Sigmoid colon (tissue), 7 donors: Measurements from ENCODE around the gene MEFV. TPM values are rescaled to one million over a fixed set of nuclear protein-coding genes. Genes with fewer than 3 reads are reported as not detected.
"Not testable (repeated sequence)": the region's sequence is repeated elsewhere in the genome, so short reads cannot be mapped to it uniquely, and the experiment has no call there.

Source experiments
- DNase-seq: peaks from one replicate; pipeline ENCODE4 v3.0.0-alpha.2; 2019
- H3K27ac ChIP-seq, 4 donors: fragments of 200-600 bp; sonication (generic); one replicate each; pipeline ENCODE4 v1.5.1; 2016 to 2019; ENCODE audit warnings: mild to moderate bottlenecking in 1 of 4
- H3K27me3 ChIP-seq, 3 donors: fragments of 200-600 bp; sonication (generic); one replicate each; pipeline ENCODE4 v1.5.1; 2019; ENCODE audit warnings: mild to moderate bottlenecking in 1 of 3
- H3K36me3 ChIP-seq, 4 donors: fragments of 200-600 bp; sonication (generic); one replicate each; pipeline ENCODE4 v1.5.1; 2016 to 2019
- H3K4me1 ChIP-seq, 4 donors: fragments of 200-600 bp; sonication (generic); one replicate each; pipeline ENCODE4 v1.5.1; 2017 to 2019
- H3K4me3 ChIP-seq, 4 donors: fragments of 200-600 bp; sonication (generic); one replicate each; pipeline ENCODE4 v1.5.1; 2017 to 2019; ENCODE audit warnings: mild to moderate bottlenecking in 2 of 4, moderate library complexity in 1 of 4
- H3K9me3 ChIP-seq, 4 donors: fragments of 200-600 bp in 3 of 4; sonication (generic) in 3 of 4; one replicate each; pipeline versions ENCODE4 v1.5.1 to v1.6.1; 2013 to 2019
- EP300 ChIP-seq, 4 donors: sonication (generic); formaldehyde crosslinking; IDR thresholded peaks; one replicate each; pipeline ENCODE4 v1.6.1; 2017; ENCODE audit warnings: antibody characterized with exemption in 4 of 4
- POLR2A ChIP-seq, 2 donors: fragments of 450-650 bp; IDR thresholded peaks; one replicate each; pipeline ENCODE4 v1.6.1; 2016; ENCODE audit warnings: antibody characterized with exemption in 2 of 2, mild to moderate bottlenecking in 2 of 2, moderate library complexity in 2 of 2
- POLR2AphosphoS5 ChIP-seq, 4 donors: sonication (generic); formaldehyde crosslinking; IDR thresholded peaks; one replicate each; pipeline ENCODE4 v1.6.1; 2017; ENCODE audit warnings: antibody characterized with exemption in 4 of 4
- WGBS, 2 donors: extraction: QIAGEN DNeasy Blood & Tissue Kit; methylation state at CpG; one replicate each; pipeline ENCODE4 v1.1.7; 2013; 5-methylcytosine and 5-hydroxymethylcytosine counted together
- intact Hi-C: fragments of 100-400 bp; cut with DNase I; formaldehyde crosslinking; loops from one replicate; pipeline ENCODE4 v1.15.1; 2023
- polyA plus RNA-seq, 3 donors: library from polyadenylated mRNA; stranded (reverse); fragments of 200-250 nt; gene quantifications; one replicate each; pipeline ENCODE4 v1.2.3, GENCODE V29; 2013
- total RNA-seq, 4 donors: library from RNA; depleted of rRNA; stranded (reverse); fragments of >200 nt; gene quantifications; one replicate each; pipeline ENCODE4 v1.1.0, GENCODE V29; 2016
- TF ChIP-seq, protein P1 (sequence below), 4 experiments: fragments of 450-650 bp in 3 of 4; fragments of 200-600 bp in 1 of 4; IDR thresholded peaks; one replicate each; pipeline ENCODE4 v1.5.1; 2016 to 2019; ENCODE audit warnings: antibody characterized with exemption in 4 of 4, mild to moderate bottlenecking in 3 of 4, moderate library complexity in 2 of 4
- donor health status: healthy with polysubstance abuse.
- donor health status: Bipolar disorder and iron deficiency.
- donor health status: healthy.

MEFV gene
- total and polyA plus RNA-seq, 7 donors, result 0.60 to 2.9 (median 1.2) TPM

DNA sequence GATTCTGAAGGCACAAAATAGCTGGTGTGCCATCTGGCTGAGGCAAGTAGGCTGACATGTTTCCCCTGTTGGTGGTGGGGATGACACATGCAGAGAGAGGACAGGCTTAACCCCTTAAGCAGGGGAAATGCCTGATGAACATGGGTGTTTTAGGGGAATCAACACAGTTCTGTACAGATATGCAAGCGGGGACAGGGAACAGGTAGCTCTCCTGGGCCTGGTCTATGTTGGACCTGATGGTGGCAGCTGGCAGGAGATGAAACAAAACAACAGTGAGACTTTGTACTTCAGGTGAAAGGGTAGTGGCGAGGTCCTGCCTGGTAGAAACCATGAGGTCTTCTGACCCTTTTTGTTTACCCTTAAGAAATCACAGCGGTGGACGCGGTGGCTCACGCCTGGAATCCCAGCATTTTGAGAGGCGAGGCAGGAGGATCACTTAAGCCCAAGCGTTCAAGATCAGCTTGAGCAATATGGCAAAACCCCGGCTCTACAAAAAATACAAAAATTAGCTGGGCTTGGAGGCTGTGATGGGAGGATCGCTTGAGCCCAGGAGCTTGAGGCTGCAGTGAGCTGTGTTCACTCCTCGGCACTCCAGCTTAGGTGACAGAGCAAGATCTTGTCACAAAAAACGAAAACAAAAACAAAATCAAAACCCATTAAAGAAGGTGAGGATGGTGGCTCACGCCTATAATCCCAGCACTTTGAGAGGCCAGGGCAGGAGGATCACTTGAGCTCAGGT, 57.9 kb downstream of the MEFV start:
- Histone ChIP-seq H3K4me1 (no peaks in the 10 kb centered on the region), H3K9me3 (no peaks in the 10 kb centered on the region), H3K4me3 (no peak overlapping the region), H3K36me3 (no peaks in the 10 kb centered on the region), H3K27ac (no peak overlapping the region), H3K27me3 (peaks cover 14 to 46% (median 21%) of the 10 kb centered on the region in 3 donors)
- no peak for DNase-seq
- intact Hi-C loops, result no loop called here
- 51 to 74% methylated on average over 13 of the region's 13 CpGs for WGBS, 2 donors
- TF ChIP-seq POLR2AphosphoS5 (IDR thresholded peaks at IDR 0.05), result no peak
- no peak for TF ChIP-seq EP300 (IDR thresholded peaks at IDR 0.05)
- TF ChIP-seq POLR2A (IDR thresholded peaks at IDR 0.05), result no peak
- TF ChIP-seq, protein P1, sequence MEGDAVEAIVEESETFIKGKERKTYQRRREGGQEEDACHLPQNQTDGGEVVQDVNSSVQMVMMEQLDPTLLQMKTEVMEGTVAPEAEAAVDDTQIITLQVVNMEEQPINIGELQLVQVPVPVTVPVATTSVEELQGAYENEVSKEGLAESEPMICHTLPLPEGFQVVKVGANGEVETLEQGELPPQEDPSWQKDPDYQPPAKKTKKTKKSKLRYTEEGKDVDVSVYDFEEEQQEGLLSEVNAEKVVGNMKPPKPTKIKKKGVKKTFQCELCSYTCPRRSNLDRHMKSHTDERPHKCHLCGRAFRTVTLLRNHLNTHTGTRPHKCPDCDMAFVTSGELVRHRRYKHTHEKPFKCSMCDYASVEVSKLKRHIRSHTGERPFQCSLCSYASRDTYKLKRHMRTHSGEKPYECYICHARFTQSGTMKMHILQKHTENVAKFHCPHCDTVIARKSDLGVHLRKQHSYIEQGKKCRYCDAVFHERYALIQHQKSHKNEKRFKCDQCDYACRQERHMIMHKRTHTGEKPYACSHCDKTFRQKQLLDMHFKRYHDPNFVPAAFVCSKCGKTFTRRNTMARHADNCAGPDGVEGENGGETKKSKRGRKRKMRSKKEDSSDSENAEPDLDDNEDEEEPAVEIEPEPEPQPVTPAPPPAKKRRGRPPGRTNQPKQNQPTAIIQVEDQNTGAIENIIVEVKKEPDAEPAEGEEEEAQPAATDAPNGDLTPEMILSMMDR (IDR thresholded peaks at IDR 0.05), result no peak

DNA sequence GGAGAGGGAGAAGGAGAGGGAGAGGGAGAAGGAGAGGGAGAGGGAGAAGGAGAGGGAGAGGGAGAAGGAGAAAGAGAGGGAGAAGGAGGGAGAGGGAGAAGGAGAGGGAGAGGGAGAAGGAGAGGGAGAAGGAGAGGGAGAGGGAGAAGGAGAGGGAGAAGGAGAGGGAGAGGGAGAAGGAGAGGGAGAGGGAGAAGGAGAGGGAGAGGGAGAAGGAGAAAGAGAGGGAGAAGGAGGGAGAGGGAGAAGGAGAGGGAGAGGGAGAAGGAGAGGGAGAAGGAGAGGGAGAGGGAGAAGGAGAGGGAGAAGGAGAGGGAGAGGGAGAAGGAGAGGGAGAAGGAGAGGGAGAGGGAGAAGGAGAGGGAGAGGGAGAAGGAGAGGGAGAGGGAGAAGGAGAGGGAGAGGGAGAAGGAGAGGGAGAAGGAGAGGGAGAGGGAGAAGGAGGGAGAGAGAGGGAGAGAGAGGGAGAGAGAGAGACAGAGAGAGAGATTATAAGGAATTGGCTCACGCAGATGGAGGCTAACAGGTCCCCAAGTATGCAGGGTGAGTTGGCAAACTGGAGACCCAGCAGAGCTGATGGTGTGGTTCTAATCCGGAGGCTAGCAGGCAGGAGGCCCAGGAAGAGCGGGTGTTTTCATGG, 58.6 kb downstream of the MEFV start:
- DNase-seq, intact Hi-C loops, H3K4me3 ChIP-seq, H3K36me3 ChIP-seq, H3K9me3 ChIP-seq, H3K27ac ChIP-seq, H3K4me1 ChIP-seq: not testable (repeated sequence)
- peaks cover 20 to 53% (median 28%) of the 10 kb centered on the region in 3 donors for H3K27me3 ChIP-seq
- WGBS, 2 donors, result 64 to 81% methylated on average over 3 of the region's 3 CpGs

DNA sequence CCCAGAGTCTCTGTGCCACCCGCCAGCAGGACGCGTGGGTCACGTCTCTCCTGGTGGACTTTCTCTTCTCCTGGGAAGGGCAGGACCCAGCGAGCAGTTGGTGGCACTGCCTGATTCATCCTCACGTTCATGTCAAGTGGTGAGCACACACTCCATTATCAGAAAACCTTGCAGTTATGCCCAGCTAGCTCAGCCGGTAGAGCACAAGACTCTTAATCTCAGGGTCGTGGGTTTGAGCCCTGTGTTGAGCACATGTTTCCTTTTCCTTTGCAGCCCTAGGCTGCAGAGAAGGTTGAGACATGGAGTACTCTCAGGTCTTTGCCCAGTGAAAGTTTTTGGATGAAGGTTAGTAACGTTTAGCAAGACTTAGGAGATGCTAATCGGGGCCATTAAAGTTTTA, 60.5 kb downstream of the MEFV start:
- Histone ChIP-seq H3K9me3 (no peaks in the 10 kb centered on the region), H3K4me3 (no peak overlapping the region), H3K27ac (no peak overlapping the region), H3K4me1 (peaks cover 0 to 2% (median 0%) of the 10 kb centered on the region in 4 donors), H3K27me3 (peaks cover 39 to 71% (median 46%) of the 10 kb centered on the region in 3 donors), H3K36me3 (no peaks in the 10 kb centered on the region)
- 72 to 73% methylated on average over 10 of the region's 10 CpGs for WGBS, 2 donors
- DNase-seq, result no peak
- intact Hi-C loops, result no loop called here
- TF ChIP-seq EP300 (IDR thresholded peaks at IDR 0.05), result no peak
- TF ChIP-seq POLR2AphosphoS5 (IDR thresholded peaks at IDR 0.05), result no peak
- no peak for TF ChIP-seq POLR2A (IDR thresholded peaks at IDR 0.05)
- TF ChIP-seq, protein P1 (IDR thresholded peaks at IDR 0.05), result no peak

DNA sequence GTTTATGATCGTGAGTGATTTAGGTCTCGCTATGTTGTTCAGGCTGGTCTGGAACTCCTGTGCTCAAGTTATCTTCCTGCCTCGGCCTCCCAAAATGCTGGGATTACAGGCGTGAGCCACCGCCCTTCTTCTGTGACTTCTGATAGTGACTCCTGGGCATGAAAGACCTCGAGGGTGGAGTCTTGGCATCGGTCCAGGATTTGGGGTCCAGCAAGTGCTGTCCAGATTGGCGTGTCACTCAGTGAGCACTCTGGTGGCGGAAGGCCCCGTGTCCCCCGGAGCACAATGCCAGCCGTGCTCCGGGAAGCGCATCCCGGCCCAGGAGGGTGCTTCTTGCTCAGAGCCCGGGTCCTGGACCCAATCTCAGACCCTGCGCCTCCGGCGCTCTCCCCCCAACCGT, 61.6 kb downstream of the MEFV start:
- Histone ChIP-seq H3K27me3 (peaks cover 49 to 77% (median 58%) of the 10 kb centered on the region in 3 donors), H3K4me3 (no peak overlapping the region), H3K4me1 (peaks cover 0 to 7% (median 0%) of the 10 kb centered on the region in 4 donors), H3K27ac (no peak overlapping the region), H3K36me3 (no peaks in the 10 kb centered on the region), H3K9me3 (no peaks in the 10 kb centered on the region)
- TF ChIP-seq, protein P1 (IDR thresholded peaks at IDR 0.05), result no peak
- TF ChIP-seq EP300 (IDR thresholded peaks at IDR 0.05) (no peak), POLR2AphosphoS5 (IDR thresholded peaks at IDR 0.05) (no peak), POLR2A (IDR thresholded peaks at IDR 0.05) (no peak)
- intact Hi-C loops, result no loop called here
- no peak for DNase-seq
- 81 to 85% methylated on average over 20 of the region's 20 CpGs for WGBS, 2 donors
